HG03097 (cell line): ENCODE data around the gene NR2F1-AS1.

ENCODE experiments used
- ATAC-seq: cut with Tn5 transposase; IDR thresholded peaks from one replicate; pipeline ENCODE4 v1.9.1; 2021; ENCODE audit not compliant: unreplicated experiment, low FRiP score

The NR2F1-AS1 gene

DNA sequence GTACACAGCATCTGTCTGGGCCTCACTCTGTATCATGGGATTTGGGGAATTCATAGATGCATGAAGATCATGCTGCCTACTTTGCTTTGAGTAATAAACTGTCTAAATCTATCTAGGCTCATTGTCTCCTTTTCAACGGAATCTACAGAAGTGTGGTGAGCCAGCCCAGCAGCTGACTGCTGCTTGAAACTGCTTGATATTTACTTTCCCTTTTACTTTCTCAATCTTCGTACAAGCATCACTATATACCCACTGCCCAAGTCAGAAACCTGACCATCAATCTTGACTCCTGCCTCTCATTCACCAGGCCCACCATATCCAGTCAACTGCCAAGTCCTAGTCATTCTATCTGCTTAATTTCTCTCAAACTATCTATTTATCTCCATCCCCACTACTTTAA lies 142.9 kb downstream of the NR2F1-AS1 start:
- no peak for ATAC-seq

DNA sequence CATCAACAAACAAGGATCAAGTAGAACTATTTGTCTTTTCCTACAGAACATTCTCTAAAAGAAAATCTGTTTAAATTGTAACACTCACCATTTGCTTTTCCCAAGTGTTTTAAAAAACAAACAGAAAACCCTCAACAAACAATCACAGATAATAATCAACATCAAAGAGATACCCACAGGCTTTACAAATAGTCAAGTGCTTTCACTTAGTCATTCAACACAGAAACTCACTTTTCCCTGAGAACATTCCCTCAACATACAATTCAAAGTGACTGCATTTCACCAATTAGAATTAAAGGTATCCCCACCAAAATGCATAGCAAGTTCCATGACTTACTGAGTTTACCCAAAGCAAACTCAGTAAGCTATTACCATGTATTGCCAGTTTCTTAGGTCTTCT lies 144.9 kb downstream of the NR2F1-AS1 start:
- ATAC-seq: no peak

DNA sequence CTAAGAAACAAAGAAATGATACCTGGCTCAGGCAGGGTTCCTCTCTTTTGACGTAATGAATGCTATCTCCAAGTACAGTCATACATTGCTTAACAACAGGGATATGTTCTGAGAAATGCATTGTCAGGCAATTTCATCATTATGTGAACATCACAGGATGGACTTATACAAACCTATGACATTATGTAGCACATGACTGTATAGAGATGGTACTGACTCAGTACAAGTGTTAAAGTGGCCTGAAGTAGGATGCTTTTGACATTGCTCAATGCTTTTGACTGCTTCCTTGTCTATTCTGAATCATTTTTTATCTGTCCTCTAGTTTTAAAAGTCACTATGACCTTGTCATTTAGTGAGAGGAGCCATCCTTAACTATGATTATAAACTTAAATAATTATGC lies 147.6 kb downstream of the NR2F1-AS1 start:
- ATAC-seq: no peak

DNA sequence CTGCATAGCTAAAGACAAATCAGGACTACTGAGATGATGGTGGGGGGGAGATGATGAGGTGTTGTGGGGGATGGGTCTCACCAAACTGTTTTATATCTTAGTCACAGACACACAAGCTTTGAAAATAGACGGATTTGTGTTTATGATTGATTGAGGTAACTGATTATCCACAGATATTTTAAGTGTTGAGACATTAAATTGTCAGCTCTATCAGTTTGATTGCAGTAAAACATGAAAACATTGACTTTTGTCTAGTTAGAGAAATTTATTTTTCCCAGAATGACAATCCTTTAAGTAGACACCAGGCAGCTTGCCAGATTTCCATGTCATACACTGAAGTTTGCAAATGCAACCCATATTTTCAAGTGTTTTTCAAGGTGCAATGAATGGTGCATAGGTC lies 149.8 kb downstream of the NR2F1-AS1 start:
- ATAC-seq: no peak

DNA sequence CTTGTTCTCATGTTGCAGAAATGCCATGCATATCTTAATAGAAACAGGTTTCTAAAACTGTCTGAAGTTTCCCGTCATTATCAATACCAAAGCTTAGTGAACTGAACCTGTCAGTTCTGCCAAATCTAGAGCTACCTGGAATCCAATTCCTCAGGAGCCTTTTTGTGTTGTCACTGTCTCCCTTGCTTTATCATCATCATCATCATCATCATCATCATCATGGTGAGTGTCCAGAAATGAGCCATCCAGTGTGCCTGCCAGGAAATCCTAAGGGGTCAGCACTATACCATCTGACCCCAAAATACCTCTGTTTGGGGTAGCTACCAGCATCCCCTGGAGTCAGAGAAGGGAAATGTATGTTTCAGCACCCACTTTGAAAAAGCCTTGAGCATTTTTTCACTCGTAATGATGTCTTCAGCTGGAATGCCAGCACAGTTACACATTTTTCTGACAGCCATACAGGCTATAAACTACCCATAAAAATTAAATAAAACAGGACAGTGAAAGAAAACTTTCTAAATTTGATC lies 150.3 kb downstream of the NR2F1-AS1 start:
- ATAC-seq: no peak

DNA sequence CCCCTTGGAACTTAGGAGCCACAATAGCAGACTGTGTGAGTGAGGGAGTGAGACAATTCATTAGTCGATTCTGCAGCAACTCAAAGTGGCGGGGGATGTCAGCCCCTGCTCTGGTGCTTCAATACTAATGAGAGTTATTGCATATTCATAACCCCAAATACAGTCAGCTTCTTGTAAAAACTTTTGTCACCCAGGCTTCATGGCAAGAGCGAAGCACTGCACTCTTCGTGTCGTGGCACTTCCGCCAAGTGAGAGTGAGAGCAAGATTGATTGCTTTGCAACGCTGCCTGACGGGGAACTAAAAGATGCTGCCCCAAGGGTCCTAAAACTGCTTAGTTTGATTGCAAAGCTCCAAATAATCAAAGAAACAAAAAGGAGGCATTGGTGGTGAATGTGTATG lies 150.9 kb downstream of the NR2F1-AS1 start:
- no peak for ATAC-seq

DNA sequence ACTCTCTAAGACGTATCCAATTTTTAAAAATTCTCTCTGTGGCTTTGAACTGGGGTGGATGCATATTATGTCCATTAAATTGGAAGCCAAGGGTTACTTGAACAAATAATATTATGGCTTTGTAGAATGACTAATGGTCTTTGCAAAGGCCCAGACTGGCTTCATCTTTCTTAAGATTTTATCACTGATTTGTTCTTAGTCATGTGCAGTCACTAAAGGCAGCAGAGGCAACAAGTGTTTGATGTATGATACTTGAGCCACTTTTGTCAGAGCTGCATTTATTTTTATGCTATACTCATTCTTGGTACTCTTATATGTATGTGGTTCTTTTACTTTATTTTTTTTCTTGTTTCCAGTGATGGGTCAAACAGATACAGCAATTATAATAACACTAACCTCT lies 152.2 kb downstream of the NR2F1-AS1 start:
- no peak for ATAC-seq

DNA sequence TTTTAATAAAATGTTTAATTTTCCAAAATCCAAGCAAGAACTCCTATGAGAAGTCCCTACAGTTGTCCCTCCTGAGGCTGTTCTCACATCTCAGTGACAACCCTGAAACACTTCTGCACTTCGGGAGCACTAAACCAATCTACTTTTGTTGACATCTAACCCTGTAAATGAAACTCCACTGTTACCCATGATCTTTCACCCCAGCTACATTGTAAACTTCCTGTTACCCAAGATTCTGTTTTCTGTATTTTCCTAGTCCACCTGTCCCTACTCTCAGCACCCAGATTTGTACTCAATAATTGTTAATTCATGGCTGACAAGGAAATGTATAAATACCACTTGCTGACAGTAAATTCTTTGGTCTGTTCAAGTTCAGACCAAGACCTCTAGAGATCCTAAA lies 153.7 kb downstream of the NR2F1-AS1 start:
- no peak for ATAC-seq

DNA sequence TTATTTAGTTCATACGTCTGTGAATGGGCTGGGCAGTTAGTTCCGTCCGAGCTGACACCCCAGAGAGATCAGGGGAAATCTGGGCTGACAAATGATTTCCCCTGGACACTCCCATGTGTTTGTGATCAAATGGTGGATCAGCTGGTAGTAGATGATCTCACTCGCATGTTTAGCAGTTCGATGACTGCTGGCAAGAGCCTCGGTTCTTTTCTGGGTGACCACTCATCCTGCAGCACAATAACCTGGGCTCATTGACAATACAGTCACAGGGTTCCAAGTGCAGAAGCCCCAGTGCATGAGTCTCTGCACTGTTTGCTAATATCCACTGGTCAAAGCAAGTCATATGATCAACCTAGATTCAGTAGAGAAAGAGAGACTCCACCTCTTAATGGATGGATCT lies 155.9 kb downstream of the NR2F1-AS1 start:
- ATAC-seq: no peak

DNA sequence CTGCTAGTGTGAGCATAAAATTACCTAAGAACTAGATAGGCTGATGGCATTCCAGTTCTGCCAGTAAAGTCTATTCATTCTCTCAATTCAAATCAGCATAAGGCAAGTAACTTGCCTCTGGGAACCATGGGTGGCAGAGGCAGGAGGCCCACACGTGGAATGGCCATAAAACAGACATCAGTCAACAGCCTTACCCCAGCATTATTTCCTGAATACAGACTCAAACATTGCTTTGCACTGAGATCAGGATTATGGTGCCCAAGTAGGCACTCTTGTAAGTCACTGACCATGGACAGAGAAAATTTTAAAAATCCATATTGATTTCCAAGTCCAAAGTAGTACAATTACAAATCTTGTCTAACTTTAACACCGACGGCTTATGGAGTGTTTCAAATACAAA lies 157.7 kb downstream of the NR2F1-AS1 start:
- ATAC-seq: no peak

DNA sequence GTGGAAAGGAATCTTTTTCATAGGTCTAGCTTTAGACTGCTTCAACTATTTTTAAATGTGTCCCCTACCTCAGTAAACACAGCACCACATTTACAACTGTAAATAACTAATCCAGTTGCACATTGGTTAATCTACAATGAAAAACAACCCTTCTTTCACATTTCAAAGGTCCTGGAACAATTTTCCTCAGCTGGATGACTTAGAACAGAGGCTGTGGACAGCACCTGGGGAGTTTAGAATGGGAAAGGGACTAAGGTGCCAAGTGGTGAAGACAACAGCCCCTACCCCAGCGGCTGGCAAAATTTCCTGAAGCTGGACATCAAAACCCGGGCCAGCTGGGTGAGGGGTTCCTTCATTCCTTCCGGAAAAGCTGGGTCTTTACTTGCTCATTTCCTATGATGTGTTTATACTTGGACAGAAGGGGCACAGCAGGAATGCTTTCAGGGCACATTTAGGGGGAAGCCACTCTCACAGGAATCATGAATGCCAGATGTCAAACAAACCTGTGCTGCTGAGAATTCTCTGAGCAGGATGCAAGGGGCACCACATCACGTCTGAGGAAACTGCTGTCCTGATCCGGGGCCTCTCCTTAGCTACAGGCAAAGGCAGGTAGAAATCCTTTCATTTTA lies 158.3 kb downstream of the NR2F1-AS1 start:
- ATAC-seq: no peak

DNA sequence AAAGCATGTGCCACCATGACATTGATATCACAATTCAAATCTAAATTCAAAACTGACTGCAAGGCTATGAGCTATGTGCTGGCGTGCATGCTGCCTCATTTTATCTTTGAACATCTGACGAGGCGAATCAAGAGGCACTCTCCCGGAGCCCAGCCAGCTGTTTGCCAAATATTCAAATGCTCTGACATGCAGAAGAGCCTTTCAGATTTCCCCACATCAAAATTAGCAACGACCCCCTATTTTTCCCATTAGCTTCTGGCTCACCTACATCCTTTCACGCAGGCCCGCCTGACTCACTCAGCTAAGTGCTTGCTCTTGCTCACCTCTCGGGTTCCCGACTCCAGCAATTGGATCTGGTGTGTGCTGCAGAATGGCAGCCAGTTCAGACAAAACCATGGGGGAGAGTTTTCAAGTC lies 159.0 kb downstream of the NR2F1-AS1 start:
- ATAC-seq: no peak

DNA sequence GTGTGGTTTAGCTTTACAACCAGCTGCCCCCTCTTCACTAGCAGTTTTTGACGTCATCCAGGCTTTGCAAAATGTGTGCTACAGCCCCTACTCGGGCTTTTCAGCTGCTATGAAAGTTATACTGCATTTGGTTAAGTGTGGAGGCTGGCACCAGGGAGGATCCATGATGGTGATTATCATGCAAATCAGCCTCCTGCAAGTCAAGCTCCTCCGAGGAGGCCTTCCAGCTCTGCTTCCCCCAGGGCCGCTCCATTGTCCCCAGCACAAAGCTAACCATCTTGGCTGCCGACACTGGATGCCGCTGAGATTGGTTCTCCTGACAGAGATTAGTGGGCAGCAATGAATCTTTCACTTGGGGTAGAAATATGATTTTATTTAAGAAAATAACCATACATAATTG lies 159.6 kb downstream of the NR2F1-AS1 start:
- no peak for ATAC-seq

DNA sequence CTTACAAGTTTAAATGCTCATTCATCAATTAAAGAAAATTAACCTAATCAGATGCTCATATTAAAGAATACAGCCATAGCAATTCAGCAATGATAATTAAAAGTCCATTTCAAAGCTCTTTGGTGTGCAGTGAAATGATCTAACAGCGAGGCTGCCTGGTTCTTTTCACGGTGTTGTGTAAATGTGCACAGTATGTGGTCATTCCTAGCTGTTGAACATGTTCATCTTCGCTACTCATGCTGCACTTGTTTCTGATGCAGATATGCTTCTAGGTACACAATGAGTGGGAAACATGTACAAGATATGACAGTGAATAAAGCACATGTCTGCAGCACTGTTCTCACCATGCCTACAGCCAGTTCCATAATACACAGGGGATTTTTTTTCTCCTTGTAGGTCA lies 163.5 kb downstream of the NR2F1-AS1 start:
- ATAC-seq: no peak

DNA sequence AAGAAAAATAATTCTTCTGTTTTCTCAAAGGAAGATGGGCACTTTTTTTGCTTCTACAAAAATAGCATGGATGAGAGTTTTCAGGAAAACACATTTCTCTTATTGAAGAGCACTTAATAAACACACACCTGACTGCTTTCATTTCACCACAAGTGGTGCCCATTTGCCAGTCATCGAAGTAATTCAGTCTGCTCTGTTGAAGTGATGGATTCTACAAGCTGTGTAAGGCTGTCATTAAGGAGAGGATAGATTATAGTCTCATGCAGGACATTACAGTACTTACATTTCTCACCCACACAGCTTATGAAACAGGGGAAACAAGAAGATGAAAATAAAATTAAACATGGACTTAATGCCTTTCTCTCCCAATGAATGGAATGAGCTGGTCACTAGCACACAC lies 165.2 kb downstream of the NR2F1-AS1 start:
- ATAC-seq: no peak

DNA sequence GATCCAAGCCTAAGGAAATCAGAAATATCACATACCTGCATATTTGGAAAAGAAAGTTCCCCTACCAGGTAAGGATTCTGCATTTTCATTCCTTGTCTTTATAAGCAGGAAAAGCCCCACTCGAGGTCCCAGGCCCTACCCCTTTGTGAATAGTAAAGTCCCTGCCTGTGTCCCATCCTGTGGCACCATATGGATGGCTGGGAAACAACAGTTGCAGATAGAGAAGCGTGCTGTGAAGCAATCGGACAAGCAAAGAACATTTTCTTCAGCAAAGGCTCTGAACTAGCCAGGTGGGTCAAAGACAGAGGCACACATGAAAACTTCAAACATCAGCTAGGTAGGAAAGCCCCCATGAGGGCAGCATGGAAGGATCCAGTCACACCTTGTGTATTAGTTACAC lies 169.3 kb downstream of the NR2F1-AS1 start:
- ATAC-seq: no peak

DNA sequence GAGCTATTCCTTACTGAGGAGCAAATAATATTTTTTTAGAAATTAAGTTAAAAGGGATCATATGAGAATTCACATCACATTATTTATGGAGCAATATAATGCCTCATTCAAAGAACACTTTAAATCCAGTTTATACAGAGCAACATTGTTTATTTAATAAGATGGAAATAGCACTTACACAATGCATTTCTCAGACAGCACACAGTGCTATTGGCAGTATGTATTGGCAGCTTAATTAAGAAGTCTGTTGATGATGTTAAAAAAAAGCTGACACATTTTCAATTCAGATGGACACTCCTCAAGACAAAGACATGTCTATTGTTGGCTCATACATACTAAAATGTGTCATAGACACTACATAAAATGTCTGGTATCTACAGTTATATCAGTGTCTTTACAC lies 171.3 kb downstream of the NR2F1-AS1 start:
- ATAC-seq: no peak

DNA sequence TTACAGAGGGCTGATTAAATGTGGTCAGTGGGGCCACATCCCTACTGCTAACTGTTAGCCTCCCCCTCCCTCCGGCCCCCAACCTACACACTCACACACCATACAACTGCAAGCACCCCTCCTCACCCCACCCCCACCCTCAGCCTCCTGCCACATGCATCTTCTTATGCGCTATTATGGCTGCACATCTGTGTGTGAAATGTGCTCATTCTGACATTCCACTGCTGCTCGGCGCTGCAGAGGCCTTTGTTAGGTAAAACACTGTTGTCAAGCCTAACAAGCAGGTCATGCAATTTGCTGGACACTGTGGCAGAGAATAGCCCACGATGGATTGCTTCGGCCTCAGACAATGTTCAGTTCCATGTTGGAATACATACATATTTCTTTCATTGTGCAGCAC lies 173.6 kb downstream of the NR2F1-AS1 start:
- no peak for ATAC-seq

DNA sequence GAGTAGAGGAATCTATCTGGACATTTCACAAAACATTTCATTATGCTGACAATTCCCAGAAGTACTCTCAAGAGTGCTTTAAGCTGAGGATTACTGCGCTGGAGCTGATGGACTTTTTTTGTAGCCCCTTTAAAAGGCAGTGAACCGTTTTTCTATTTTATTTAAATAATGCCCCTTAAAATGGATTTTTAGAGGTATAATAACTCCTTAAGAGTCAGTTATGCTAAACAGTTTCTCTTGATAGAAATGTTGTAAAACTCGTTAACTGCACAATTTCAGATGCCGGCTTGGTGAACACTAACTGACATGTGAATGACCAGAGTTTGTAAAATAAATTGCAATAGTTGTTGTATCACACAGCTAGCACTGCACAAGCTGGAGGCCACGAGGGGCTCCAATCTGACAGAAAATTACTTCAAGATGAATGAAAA lies 174.0 kb downstream of the NR2F1-AS1 start:
- ATAC-seq: no peak

DNA sequence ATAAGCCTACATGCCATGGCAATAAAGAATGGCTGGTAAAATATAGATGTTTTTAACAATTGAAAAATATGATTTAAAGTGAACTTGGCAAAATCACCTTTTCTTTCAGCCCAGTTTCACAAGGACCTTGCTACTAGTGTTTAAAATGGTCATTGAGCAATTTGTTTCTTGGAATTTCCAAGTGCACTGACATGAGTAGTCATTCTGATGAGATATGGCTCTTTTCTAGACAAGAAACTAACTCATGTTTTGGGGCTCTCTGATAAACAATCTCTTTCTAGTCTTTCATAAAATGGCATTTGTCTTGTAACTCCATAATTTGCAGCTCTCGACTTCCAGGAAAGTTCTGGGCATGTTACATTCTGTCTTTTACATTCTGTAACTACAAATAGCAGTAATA lies 176.8 kb downstream of the NR2F1-AS1 start:
- ATAC-seq: no peak

DNA sequence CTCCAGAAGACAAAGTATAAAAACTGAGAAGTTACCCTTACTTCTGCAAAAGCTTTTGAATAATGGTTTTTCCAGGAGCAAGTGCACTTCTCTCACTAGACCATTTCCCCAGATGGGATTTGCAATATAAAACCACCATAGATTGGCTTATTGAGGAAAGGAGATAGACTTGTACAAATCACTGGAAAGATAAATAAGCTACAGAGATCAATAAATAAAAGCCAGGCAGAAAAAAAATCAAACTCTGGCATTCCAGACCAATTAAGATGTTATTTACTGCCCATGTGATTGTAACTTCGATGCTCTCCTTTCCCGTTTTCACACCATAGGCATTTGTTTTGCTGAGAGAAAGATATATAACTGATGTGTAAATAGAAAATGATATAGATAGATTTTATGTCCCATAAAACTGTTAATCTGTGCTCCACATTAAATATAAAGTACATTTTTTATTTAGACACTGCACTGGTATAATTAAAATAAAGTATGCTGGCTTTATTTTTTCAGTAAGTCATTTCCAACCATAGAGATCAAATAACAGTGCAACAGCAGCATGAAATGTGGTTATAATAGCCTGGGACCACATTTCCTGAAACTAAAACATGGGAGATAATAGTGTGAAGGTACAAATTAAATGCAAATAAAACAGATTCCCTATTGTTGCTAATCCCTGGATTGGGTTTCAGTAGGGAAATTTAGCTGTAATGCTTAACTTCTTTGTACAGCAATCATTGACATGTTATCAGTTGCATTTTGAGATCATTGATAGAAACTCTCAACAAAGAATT lies 177.7 kb downstream of the NR2F1-AS1 start:
- ATAC-seq: no peak

DNA sequence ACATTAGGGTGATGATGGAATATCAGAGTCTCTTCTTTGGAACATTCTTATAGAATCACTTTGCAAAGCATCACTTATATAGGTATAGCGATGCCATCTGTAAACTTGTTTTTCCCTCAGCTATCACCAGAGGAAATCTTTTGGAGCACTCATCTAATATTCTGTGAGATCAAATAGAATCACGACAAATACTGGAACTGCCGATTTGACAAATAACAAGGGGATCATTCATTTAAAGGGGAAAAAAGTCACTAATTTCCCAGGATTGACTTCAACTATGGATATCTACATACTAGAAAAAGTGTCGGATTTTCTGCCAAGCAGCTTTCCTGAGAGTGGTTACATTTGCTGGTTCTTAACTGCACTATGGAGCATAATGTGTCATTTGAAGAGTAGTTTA lies 178.6 kb downstream of the NR2F1-AS1 start:
- ATAC-seq: no peak
